Measurements from ENCODE around the gene PREX1.

The PREX1 gene

DNA sequence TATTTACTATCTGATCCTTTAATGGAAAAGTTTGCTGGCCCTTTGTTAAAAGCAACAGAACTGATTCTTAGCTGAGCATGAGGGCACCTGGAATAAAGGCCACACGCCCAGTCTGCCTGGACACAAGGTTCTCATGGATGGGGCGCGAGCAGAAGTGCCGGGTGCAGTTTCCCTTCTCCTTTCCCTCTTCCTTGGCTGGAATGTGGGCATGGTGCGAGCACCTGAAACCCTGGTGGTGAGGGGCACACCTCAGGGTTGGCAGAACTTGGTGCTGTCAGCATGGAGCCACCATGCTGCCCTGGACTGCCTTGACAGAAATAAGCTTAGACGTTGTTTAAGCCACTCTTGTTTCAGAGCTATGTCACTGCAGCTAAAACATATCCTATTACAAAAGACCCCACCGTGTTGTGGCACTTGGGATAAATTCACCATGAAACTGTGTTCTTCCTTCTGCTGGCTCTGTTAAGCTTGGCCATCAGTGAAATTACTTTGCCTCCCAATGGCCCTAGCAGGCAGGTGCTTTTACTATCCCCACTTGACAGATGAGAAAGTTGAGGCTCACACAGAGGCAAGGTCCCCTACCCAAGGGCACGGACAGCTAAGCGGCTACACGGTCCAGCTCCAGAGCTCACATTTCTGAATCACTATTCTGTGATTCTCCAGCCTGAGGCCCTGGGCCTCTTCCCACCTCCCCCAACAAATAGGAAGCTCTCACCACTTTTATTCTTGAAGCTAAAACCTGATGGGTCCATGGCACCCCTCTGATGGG is 115.9 kb downstream of the PREX1 start:
- DNase-seq, result no peak

GRCh38 chr20:48711044-48711428 is 116.8 kb downstream of the PREX1 start:
- no peak for DNase-seq

DNA sequence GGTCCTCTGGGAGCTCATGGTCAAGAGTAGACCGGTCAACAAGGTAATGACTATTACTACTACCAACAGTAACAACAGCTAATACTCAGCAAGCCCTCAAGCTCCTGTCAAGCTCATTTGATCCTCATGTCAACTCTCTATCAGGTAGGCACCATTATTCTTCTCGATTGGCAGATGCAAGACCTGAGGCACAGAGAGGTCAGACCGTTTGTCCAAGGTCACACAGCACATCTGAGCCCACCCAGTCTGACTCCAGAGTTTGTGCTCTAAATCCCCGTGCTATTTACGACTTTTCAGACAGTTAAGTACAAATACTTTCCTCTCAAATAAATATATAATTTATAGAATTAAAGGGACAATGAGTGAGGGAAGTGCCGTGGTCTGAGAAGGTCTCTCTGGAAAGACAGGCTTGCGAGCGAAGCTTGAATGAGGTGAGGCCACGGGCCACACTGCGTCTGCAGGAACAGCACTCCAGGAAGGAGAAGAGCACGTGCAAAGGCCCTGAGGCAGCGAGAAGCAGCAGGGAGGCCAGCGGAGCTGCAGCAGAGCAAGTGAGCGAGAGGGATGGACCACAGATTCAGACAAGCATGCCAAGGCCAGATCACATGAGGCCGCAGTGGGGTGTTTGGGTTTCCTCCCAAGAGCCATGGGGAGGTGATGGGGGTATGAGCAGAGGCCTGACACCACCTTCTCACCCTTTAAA is 117.3 kb downstream of the PREX1 start:
- no peak for DNase-seq

GRCh38 chr20:48709744-48710143 is 118.1 kb downstream of the PREX1 start:
- no peak for DNase-seq

GRCh38 chr20:48709058-48709691 is 118.6 kb downstream of the PREX1 start:
- no peak for DNase-seq

- no peak for DNase-seq
Measured at GRCh38 chr20:48708630-48709029, 119.2 kb downstream of the PREX1 start.

DNA sequence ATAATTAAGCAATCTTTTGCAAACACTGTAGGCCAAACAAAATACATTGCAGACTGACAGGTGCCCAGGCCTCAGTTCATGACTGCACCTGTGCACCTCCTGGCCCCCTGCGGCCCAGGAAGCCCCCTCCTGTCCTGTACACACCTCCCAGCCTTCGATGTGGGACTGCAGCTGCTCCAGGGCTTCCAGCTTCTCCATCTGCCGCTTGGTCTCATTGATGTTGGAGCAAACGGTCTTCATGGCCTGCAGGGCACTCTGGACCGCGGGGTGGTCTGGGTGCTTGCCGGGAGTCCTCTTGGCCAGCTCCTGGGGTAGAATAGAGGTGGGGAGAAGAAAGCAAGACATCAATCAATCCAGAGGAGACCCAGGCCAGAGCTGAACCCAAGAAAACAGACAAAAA is 119.7 kb downstream of the PREX1 start:
- no peak for DNase-seq

DNA sequence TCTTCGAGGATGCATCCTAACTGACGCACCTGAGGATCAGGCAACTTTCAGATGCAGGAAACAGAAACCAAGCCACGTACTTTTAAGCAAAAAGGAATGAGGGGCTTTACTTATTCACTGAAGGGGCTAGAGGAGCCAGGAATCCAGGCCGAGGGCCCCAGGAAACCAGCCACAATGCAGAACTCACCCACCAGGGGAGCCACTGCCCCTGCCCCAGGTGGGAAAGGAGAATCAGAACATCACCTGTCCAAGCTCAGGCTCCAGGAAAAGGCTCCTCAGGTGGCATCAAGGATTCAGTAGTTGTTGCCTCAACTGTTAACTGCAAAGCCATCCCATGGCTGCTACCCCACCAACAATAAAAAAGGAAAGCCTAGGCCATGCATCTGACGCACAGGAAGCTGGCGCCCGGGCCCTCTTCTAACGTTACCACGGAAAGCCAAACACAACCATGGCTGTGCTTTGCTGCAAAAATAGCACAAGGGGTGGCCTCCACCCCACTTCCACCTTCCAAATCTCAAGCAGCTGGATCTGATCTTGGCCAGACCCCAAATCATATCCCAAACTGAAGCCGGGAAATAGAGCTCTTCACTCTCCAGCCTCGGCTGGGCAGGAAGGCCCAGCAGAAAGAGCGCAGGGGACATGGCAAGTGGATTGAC is 121.0 kb downstream of the PREX1 start:
- no peak for DNase-seq

DNA sequence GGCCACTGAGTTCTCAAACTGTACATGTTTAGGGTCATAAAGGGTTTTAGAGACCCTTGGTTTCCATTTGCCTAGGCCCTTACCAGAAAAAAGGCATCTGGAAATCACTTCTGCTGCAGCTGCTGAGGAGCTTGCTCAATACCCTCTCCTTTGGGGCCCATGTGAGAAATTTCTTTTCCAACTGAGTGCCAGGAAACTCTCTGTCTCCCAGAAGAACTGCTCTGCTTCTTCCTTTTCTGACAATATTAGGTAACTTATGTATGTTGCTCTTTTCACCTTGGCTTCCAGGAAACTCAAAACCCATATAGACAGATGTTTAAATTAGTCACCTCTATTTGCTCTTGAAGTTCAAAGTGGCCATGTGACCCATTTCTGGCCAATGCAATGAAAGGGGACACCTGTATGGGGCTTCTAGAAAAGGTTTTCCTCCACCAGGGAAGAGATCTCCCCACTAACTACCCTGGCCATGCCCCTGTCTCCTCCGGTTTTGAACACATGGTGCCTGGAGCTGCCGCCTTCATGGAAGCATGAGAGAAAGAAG is 121.6 kb downstream of the PREX1 start:
- DNase-seq, result no peak

DNA sequence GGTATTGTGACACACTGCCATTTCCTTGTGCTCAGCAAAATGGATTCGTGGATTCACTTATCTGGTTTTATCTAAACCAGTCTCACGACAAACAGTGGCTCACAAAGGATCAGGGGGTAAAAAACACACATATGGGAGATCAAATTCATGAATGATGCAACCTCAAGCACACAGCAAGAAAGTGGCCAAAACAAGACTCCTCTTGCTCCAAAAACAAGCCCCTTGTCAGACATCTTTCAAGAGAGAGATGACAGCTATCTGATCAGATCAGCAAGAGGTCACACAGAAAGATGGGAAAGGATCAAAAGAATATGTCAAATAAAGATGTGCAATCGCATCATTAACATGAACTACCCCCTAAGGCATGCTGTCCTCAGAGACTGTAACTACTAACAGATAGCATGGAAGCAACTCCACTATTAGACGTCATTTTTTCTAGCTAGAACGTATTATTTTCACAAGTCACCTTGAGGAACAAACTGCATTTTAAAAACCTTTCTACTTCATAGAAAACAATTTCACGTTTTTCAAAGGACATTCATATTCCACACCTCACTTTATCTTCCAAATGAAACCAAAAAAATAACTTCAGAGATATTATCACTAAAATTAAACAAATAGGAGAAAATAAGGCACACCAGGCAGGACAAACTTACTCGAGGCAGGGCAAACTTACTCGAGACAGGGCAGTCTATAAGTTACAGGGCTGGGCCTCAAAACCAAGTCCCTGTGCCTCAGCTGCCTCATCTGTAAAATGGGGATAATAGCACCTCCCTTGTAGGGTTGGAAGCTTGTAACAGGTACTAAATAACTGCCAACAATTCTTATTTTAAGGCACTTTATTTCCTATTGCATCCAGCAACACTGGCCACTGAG is 122.3 kb downstream of the PREX1 start:
- DNase-seq, result no peak

GRCh38 chr20:48704761-48705160 is 123.0 kb downstream of the PREX1 start:
- no peak for DNase-seq

GRCh38 chr20:48703511-48704219 is 124.1 kb downstream of the PREX1 start:
- DNase-seq, result no peak

- DNase-seq, result no peak
Measured at GRCh38 chr20:48703107-48703506, 124.7 kb downstream of the PREX1 start.

- DNase-seq, result no peak
Measured at GRCh38 chr20:48702455-48702913, 125.3 kb downstream of the PREX1 start.

GRCh38 chr20:48701702-48702101 is 126.1 kb downstream of the PREX1 start:
- DNase-seq, result no peak

DNA sequence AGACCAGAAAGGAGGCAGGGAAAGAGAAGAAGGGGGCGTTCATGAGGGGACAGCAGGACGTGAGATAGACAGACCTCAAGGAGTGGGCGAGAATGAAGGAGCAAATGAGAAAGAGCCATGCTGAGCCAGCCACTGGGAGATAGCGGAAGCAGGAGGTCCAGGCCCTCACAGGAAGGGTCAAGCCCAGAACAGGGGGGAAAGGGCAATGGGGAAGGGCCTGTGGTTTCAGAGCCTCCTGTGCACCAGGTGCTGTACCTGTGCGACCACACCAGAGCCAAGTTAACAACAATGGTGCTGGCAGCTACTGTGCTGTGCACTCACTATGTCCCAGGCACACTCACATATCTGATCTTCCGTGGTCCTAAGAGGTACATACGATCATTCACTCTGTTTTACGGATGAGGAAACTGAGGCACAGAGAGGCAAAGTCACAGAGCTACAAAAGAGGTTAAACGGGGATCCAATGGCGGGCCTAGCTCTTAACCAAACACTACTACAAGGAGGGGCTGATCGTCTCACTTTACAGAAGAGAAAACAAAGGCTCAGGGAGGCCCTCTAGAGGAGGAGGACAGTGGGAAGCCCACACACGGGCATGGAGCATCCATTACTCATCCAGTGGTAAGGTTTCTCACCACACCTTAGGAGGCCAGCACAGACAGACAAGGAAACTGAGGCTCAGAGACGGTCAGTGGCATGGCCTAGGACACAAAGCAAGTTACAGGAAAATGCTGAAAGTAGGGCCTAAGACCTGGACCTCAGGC is 129.1 kb downstream of the PREX1 start:
- DNase-seq, result no peak

DNA sequence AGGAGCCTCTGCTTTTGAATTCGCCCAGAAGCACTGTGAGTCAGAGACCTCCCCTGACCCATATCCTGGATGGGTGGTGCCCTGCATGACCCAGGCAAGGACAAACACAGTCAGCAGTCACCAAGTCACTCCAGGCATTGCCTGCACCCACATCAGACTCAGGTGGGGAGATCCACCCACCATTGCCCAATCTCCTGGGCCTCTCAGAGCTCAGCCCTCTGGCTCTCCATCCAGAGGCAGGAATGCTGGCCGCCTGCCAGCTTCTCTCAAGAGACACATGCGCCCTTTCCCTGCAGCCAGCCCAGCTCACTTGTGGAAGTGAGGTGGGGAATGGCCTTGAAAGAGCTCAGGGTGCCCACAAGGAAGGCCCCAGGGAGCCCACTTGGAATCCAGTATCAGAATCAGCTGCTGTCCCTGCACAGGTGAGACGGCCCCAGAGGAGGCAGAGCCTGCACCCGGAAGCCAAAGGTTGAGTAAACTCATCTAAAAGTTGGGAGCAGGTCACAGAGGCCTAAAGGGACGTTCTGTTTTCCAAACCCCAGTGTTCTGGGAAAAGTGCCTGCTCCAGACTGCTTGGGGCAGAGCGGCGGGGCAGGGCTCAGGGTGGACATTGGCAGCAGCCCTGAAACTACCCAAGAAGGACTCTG is 129.8 kb downstream of the PREX1 start:
- DNase-seq, result no peak

DNA sequence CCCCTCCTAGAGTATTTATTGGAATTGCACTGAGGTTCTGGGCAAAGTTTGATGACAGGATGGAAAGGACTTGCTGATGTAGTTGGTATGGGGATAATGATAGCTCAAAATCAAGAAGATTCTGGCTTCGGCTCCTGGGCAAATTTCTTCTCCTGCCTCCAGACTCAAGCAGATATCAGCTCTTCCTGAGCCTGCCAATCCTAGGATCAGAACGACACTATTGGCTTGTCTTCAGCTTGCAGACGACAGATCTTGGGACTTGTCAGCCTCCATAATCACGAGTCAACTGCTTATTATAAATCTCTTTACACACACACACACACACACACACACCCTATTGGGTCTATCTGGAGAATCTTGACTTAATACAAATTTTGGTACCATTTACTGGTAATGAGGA is 131.1 kb downstream of the PREX1 start:
- DNase-seq, result no peak

GRCh38 chr20:48695738-48696137 is 132.1 kb downstream of the PREX1 start:
- no peak for DNase-seq

- no peak for DNase-seq
Measured at GRCh38 chr20:48695255-48695654, 132.5 kb downstream of the PREX1 start.

All from activated CD4-positive, alpha-beta T cell treated with anti-CD3 and anti-CD28 coated beads, Interleukin-2, amount 50 U/mL, for 1 hour (primary cell).